Tibial artery (tissue), 4 donors: Measurements from ENCODE around the gene MPV17L2.

ENCODE experiments used
- DNase-seq, 2 donors: peaks; one replicate each; pipeline ENCODE4 v3.0.0-alpha.2; 2019
- H3K27ac ChIP-seq, 2 donors: fragments of 200-600 bp; sonication (generic) in 1 of 2; 1 replicate in 1 of 2; 2 replicates in 1 of 2; pipeline ENCODE4 v1.5.1; 2018 to 2019; ENCODE audit warnings: mild to moderate bottlenecking in 1 of 2
- H3K27me3 ChIP-seq, 2 donors: fragments of 200-600 bp; sonication (generic) in 1 of 2; one replicate each; pipeline versions ENCODE4 v1.5.1 to v1.6.0; 2016 to 2019
- H3K36me3 ChIP-seq, 3 donors: fragments of 200-600 bp; sonication (generic) in 2 of 3; one replicate each; pipeline ENCODE4 v1.5.1; 2016 to 2019; ENCODE audit warnings: mild to moderate bottlenecking in 2 of 3
- H3K4me1 ChIP-seq, 4 donors: fragments of 200-600 bp; sonication (generic) in 2 of 4; 1 replicate in 3 of 4; 2 replicates in 1 of 4; pipeline ENCODE4 v1.5.1; 2016 to 2019
- H3K4me3 ChIP-seq, 2 donors: fragments of 200-600 bp; sonication (generic) in 1 of 2; 1 replicate in 1 of 2; 2 replicates in 1 of 2; pipeline ENCODE4 v1.5.1; 2018 to 2019; ENCODE audit warnings: mild to moderate bottlenecking in 2 of 2
- H3K9me3 ChIP-seq, 3 donors: fragments of 200-600 bp; sonication (generic) in 1 of 3; one replicate each; pipeline ENCODE4 v1.5.1; 2016 to 2019
- CTCF ChIP-seq, 2 experiments: fragments of 200-600 bp in 1 of 2; fragments of 450-650 bp in 1 of 2; IDR thresholded peaks; one replicate each; pipeline ENCODE4 v1.5.1; 2017 to 2019; ENCODE audit warnings: antibody characterized with exemption in 2 of 2, mild to moderate bottlenecking in 1 of 2, moderate library complexity in 1 of 2
- intact Hi-C: fragments of 100-400 bp; cut with DNase I; formaldehyde crosslinking; loops from one replicate; pipeline ENCODE4 v1.15.0; 2023; ENCODE audit warnings: low total_unique reads

Gene MPV17L2

GRCh38 chr19:18239303-18239702, 46.3 kb downstream of the MPV17L2 start:
- no peaks in the 10 kb centered on the region for H3K9me3 ChIP-seq
- no peak overlapping the region for H3K27ac ChIP-seq
- no peak for DNase-seq
- H3K4me3 ChIP-seq, result no peak overlapping the region
- no peaks in the 10 kb centered on the region for H3K36me3 ChIP-seq
- H3K4me1 ChIP-seq, result no peaks in the 10 kb centered on the region
- intact Hi-C loops, result no loop called here
- no peak for TF ChIP-seq CTCF (IDR thresholded peaks at IDR 0.05)
- H3K27me3 ChIP-seq, result peaks cover 0 to 36% of the 10 kb centered on the region in 2 donors

- Histone ChIP-seq H3K27ac (no peak overlapping the region), H3K4me1 (no peaks in the 10 kb centered on the region), H3K36me3 (no peaks in the 10 kb centered on the region), H3K9me3 (no peaks in the 10 kb centered on the region), H3K27me3 (peaks cover 0 to 6% of the 10 kb centered on the region in 2 donors), H3K4me3 (no peak overlapping the region)
- TF ChIP-seq CTCF (IDR thresholded peaks at IDR 0.05), result no peak
- intact Hi-C loops, result no loop called here
- DNase-seq, result no peak
Measured at GRCh38 chr19:18245297-18245696, 52.3 kb downstream of the MPV17L2 start.
